CD4-positive, CD25-positive, alpha-beta regulatory T cell (primary cell): Measurements from ENCODE around the gene KCTD12. TPM values are rescaled to one million over a fixed set of nuclear protein-coding genes. Genes with fewer than 3 reads are reported as not detected.
A peak's percentile ranks its signal among the peaks of the same experiment; 100 is the strongest.

Experiments used
- ATAC-seq, 2 donors: fragments of 150-1000 bp; cut with Tn5 transposase; one replicate each; pipeline ENCODE4 v1.10.0; 2021; ENCODE audit warnings: low read depth in 2 of 2, moderate number of reproducible peaks in 2 of 2, moderate library complexity in 1 of 2
- DNase-seq, 3 donors: peaks; one replicate each; pipeline versions ENCODE4 v3.0.0 to v3.0.0-alpha.2; 2012 to 2022; ENCODE audit warnings: mixed read lengths in 1 of 3
- H3K27ac ChIP-seq: one replicate; pipeline ENCODE4 v1.7.0; 2013; ENCODE audit warnings: mild to moderate bottlenecking, low read length; ENCODE audit not compliant: insufficient read depth, poor library complexity, severe bottlenecking
- H3K27me3 ChIP-seq: one replicate; pipeline ENCODE4 v1.7.0; 2013; ENCODE audit warnings: low read length; ENCODE audit not compliant: control insufficient read depth, insufficient read depth
- H3K36me3 ChIP-seq: one replicate; pipeline ENCODE4 v1.7.0; 2013; ENCODE audit warnings: mild to moderate bottlenecking, low read length, moderate library complexity; ENCODE audit not compliant: control insufficient read depth, insufficient read depth
- H3K4me1 ChIP-seq: 2 replicates; pipeline ENCODE4 v1.7.0; 2013; ENCODE audit warnings: mild to moderate bottlenecking, low read length; ENCODE audit not compliant: insufficient read depth, control insufficient read depth, poor library complexity, severe bottlenecking
- H3K4me3 ChIP-seq: one replicate; pipeline ENCODE4 v1.7.0; 2013; ENCODE audit warnings: low read depth, mild to moderate bottlenecking, low read length, moderate library complexity
- H3K9me3 ChIP-seq, 2 experiments: 1 replicate in 1 of 2; 2 replicates in 1 of 2; pipeline ENCODE4 v1.7.0; 2013; ENCODE audit warnings: low read length in 2 of 2, mild to moderate bottlenecking in 1 of 2, moderate library complexity in 1 of 2; ENCODE audit not compliant: control insufficient read depth in 2 of 2
- H3K27ac Mint-ChIP-seq, 3 donors: one replicate each; pipeline ENCODE4 v1.8.0; 2020 to 2022; ENCODE audit warnings: mild to moderate bottlenecking in 3 of 3, mixed read lengths in 3 of 3, moderate library complexity in 2 of 3
- H3K27me3 Mint-ChIP-seq: one replicate; pipeline ENCODE4 v1.8.0; 2022; ENCODE audit warnings: mild to moderate bottlenecking, mixed read lengths
- H3K36me3 Mint-ChIP-seq: one replicate; pipeline ENCODE4 v1.8.0; 2020; ENCODE audit warnings: mixed read lengths
- H3K4me1 Mint-ChIP-seq, 4 donors: one replicate each; pipeline ENCODE4 v1.8.0; 2020 to 2022; ENCODE audit warnings: mixed read lengths in 4 of 4, mild to moderate bottlenecking in 1 of 4
- H3K4me3 Mint-ChIP-seq, 4 donors: one replicate each; pipeline ENCODE4 v1.8.0; 2020 to 2022; ENCODE audit warnings: mild to moderate bottlenecking in 4 of 4, mixed read lengths in 4 of 4, moderate library complexity in 3 of 4
- H3K9me3 Mint-ChIP-seq, 7 donors: one replicate each; pipeline ENCODE4 v1.8.0; 2020 to 2022; ENCODE audit warnings: mixed read lengths in 7 of 7, mild to moderate bottlenecking in 3 of 7, moderate library complexity in 2 of 7
- polyA plus RNA-seq, 4 donors: library from polyadenylated mRNA; unstranded; fragments of 300-500 nt; fragmentation: Illumina TruSeq; gene quantifications; one replicate each; pipeline ENCODE4 v1.2.3, GENCODE V29; 2021
- total RNA-seq: library from RNA; stranded (reverse); gene quantifications from one replicate; pipeline ENCODE4 v1.2.3, GENCODE V29; 2022

Gene KCTD12
- total and polyA plus RNA-seq, 5 donors from 2014 or later: 0.19 to 2.8 (median 0.26) TPM

DNA sequence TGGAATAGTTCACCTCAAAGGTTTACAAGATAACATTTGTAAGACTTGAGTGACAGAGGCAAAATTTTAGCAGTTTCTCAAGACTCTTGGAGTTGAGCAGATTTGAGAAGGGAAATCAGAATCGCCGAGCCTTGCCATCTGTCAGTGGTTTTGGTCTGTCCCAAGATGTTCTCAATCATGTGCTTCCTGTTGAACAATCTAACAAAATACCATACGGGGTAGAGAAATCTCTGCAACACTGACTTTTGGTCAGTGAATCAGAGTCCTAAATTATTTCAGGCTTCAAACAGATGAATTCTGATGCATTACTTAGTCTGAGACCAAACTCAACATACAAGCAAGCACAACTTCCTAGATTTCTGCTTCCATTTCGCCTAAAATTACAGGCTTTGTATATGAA, 3.8 kb downstream of the KCTD12 start:
- Mint-ChIP-seq H3K27me3 (peaks cover 11% of the 10 kb centered on the region), H3K36me3 (no peaks in the 10 kb centered on the region), H3K27ac (no peak overlapping the region), H3K9me3 (peaks cover 0 to 3% (median 0%) of the 10 kb centered on the region in 7 donors), H3K4me1 (peaks cover 17 to 52% (median 34%) of the 10 kb centered on the region in 4 donors), H3K4me3 (no peak overlapping the region)
- H3K4me1 ChIP-seq: peaks cover 31% of the 10 kb centered on the region
- no peaks in the 10 kb centered on the region for H3K9me3 ChIP-seq
- DNase-seq (no peak), ATAC-seq (no peak)
- no peak overlapping the region for H3K27ac ChIP-seq
- no peak overlapping the region for H3K4me3 ChIP-seq
- H3K27me3 ChIP-seq: no peaks in the 10 kb centered on the region
- no peaks in the 10 kb centered on the region for H3K36me3 ChIP-seq

DNA sequence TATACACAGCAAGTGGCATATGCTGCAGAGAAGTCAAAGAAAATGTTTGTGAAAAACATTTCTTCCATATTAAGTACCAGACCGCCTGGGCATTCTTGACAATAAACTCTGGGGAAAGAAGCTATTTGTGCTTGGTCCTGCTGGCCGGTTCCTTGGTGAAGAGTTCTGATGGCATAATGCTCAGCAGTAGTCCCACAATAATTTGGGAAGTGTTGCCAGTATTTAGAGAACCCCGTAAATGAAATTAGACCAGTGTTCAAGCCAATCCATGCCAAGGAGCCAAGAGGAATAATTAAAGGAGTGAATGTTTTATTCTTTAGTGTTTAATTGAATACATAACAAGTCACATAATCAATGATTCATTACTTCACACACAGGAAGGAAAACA, 6.3 kb downstream of the KCTD12 start:
- Mint-ChIP-seq H3K27me3 (peaks cover 15% of the 10 kb centered on the region), H3K4me1 (peaks cover 17 to 44% (median 30%) of the 10 kb centered on the region in 4 donors), H3K36me3 (no peaks in the 10 kb centered on the region), H3K4me3 (peak overlapping the region; percentile 34 to 88 (median 82)), H3K9me3 (no peaks in the 10 kb centered on the region), H3K27ac (peak overlapping the region; percentile 85 to 87 (median 86))
- DNase-seq: peak in 1 of 3 donors; percentile 21
- Histone ChIP-seq H3K27ac (peak overlapping the region; percentile 7), H3K9me3 (no peaks in the 10 kb centered on the region), H3K27me3 (no peaks in the 10 kb centered on the region), H3K36me3 (no peaks in the 10 kb centered on the region), H3K4me3 (peak overlapping the region; percentile 78), H3K4me1 (peaks cover 21% of the 10 kb centered on the region)
- ATAC-seq: no peak

DNA sequence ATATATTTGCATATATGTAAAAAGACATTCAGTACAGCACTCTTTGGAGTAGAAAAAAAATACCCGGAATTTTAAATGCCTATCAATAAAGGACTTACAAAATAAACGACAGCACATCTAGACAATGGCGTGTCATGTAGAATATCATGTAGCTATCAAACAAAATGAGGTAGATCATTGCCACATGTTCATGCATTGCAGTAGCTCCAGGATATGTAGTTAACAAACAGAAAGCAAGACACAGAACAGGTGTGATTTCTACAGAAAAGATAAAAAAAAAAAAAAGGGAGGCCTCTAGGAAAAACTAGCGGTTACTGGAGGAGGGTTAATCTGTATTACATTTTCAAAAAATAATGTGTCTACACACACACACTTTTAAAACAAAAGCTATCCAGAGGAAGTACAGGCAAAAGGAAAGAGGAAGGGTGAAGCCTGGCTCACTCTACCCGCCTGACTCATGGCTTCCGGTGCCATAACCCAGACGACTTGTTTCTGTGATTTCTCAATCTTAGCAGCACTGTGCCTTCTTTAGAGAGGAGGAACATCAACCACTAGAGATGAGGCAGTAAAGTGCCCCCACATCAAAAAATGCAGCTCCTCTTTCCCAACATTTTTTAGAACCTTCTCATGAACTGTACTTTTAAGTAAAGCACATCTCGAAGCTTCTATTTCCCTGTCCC, 6.9 kb downstream of the KCTD12 start:
- H3K27ac ChIP-seq: peak overlapping the region; percentile 7
- H3K36me3 ChIP-seq: no peaks in the 10 kb centered on the region
- Mint-ChIP-seq H3K4me3 (peak overlapping the region; percentile 81 to 88 (median 84)), H3K4me1 (peaks cover 17 to 39% (median 26%) of the 10 kb centered on the region in 4 donors), H3K36me3 (no peaks in the 10 kb centered on the region), H3K9me3 (no peaks in the 10 kb centered on the region), H3K27me3 (peaks cover 20% of the 10 kb centered on the region), H3K27ac (peak overlapping the region; percentile 85 to 94 (median 87))
- peak; percentile 20 to 87 (median 45) for DNase-seq
- peak overlapping the region; percentile 78 for H3K4me3 ChIP-seq
- no peaks in the 10 kb centered on the region for H3K9me3 ChIP-seq
- no peaks in the 10 kb centered on the region for H3K27me3 ChIP-seq
- peak; percentile 98 to 99 for ATAC-seq
- peaks cover 16% of the 10 kb centered on the region for H3K4me1 ChIP-seq

DNA sequence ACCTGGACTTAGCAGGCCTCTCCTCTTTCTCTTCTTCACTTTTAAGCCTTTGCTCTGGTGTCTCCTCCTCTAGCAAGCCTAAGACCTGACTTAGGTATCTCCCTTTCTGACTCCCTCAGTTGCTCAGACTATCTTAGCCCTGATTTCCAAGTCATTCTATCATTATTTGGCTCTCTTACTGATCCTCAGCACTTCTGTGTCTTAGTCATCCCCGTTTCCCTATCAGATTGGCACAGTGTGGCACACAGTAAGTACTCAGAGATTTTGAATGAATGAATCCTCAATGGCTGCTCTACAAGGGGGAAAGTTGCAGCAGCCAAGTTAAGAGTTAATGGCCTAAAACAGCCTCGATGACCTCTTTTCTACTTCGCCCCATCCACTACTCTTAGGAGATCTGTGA, 8.2 kb downstream of the KCTD12 start:
- Mint-ChIP-seq H3K9me3 (no peaks in the 10 kb centered on the region), H3K36me3 (no peaks in the 10 kb centered on the region), H3K4me1 (peaks cover 17 to 31% (median 23%) of the 10 kb centered on the region in 4 donors), H3K27ac (peak overlapping the region in 1 of 3 donors; percentile 22), H3K27me3 (peaks cover 23% of the 10 kb centered on the region), H3K4me3 (peak overlapping the region in 1 of 4 donors; percentile 4)
- Histone ChIP-seq H3K27ac (no peak overlapping the region), H3K4me3 (no peak overlapping the region), H3K36me3 (no peaks in the 10 kb centered on the region), H3K4me1 (peaks cover 13% of the 10 kb centered on the region), H3K27me3 (peaks cover 2% of the 10 kb centered on the region), H3K9me3 (no peaks in the 10 kb centered on the region)
- DNase-seq (no peak), ATAC-seq (no peak)

DNA sequence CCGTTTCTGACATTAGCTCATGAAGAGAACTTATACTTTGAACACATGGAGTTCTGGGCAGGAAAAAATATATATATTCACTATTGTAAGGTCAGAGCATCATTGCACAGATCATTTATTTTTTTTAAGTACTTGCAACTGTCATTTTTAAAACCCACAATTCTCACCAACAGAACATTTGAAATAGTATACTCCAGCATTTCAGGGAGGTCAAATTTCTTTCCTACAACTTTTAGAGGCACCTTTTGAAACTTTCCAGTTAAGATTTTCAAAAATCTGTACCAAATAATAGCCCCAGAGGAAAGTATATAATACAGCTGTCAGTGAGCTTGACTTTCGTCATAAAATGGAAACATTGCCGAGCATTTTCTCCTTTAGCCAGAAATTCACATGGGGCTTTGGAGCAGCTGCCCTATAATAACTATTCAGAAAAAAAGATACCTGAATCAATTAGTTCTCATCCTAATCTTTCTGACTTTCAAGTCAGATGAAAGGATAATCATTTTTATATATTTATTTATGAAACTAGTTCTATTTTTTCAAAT, 10.9 kb downstream of the KCTD12 start:
- no peaks in the 10 kb centered on the region for H3K9me3 Mint-ChIP-seq

DNA sequence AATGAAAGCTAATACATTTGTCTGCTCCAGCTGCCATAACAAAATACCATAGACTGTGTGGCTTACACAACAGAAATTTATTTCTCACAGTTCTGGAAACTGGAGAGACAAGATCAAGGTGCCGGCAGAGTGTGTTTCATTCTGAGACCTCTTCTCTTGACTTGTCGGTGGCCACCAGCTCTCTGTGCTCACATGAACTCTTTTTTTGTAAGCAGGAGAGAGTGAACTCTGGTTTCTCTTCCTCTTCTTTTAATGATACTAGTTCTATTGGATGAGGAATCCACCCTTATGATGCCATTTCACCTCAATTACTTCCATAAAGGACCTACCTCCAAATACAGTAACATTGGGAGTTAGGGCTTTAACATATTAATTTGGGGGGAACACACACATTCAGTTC, 11.7 kb downstream of the KCTD12 start:
- no peak for DNase-seq
- H3K9me3 ChIP-seq: no peaks in the 10 kb centered on the region
- H3K4me1 Mint-ChIP-seq: peaks cover 5 to 16% (median 9%) of the 10 kb centered on the region in 4 donors
- peaks cover 53% of the 10 kb centered on the region for H3K27me3 Mint-ChIP-seq
- peaks cover 7% of the 10 kb centered on the region for H3K4me1 ChIP-seq
- no peak overlapping the region for H3K27ac Mint-ChIP-seq
- ATAC-seq: no peak
- H3K9me3 Mint-ChIP-seq: no peaks in the 10 kb centered on the region
- H3K36me3 Mint-ChIP-seq: no peaks in the 10 kb centered on the region
- H3K4me3 ChIP-seq: no peak overlapping the region
- H3K36me3 ChIP-seq: no peaks in the 10 kb centered on the region
- H3K27me3 ChIP-seq: peaks cover 8% of the 10 kb centered on the region
- no peak overlapping the region for H3K27ac ChIP-seq
- H3K4me3 Mint-ChIP-seq: no peak overlapping the region

More for the DNA sequence above, 10.9 kb downstream of the KCTD12 start:
- Mint-ChIP-seq H3K36me3 (no peaks in the 10 kb centered on the region), H3K27me3 (peaks cover 50% of the 10 kb centered on the region), H3K27ac (no peak overlapping the region), H3K4me1 (peaks cover 10 to 23% (median 17%) of the 10 kb centered on the region in 4 donors), H3K4me3 (no peak overlapping the region)
- Histone ChIP-seq H3K36me3 (no peaks in the 10 kb centered on the region), H3K27ac (no peak overlapping the region), H3K4me3 (no peak overlapping the region), H3K27me3 (peaks cover 5% of the 10 kb centered on the region), H3K4me1 (peaks cover 13% of the 10 kb centered on the region), H3K9me3 (no peaks in the 10 kb centered on the region)
- no peak for ATAC-seq
- no peak for DNase-seq

DNA sequence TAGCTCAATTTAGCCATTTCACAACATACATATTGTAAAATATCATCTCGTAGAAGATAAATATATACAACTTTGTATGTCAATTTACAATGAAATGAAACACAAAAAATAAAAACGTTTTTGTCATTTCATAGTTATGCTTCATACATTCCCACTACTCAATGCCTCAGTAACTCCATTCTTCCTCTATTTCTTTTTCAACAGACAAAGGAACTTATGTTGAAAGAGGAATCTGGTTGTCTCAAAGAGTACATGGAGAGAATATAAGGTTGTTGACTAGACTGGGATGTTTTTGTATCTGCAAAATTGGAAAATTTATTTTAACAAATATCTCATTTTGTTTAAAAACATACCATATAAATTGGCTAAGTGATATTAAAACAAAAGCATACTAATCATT, 12.8 kb downstream of the KCTD12 start:
- Histone ChIP-seq H3K27ac (no peak overlapping the region), H3K36me3 (no peaks in the 10 kb centered on the region), H3K27me3 (peaks cover 9% of the 10 kb centered on the region), H3K4me1 (no peaks in the 10 kb centered on the region), H3K9me3 (no peaks in the 10 kb centered on the region), H3K4me3 (no peak overlapping the region)
- no peak overlapping the region for H3K4me3 Mint-ChIP-seq
- H3K9me3 Mint-ChIP-seq: no peaks in the 10 kb centered on the region
- no peak overlapping the region for H3K27ac Mint-ChIP-seq
- DNase-seq: no peak
- peaks cover 53% of the 10 kb centered on the region for H3K27me3 Mint-ChIP-seq
- no peak for ATAC-seq
- H3K36me3 Mint-ChIP-seq: no peaks in the 10 kb centered on the region
- H3K4me1 Mint-ChIP-seq: peaks cover 0 to 8% (median under 1%) of the 10 kb centered on the region in 4 donors

DNA sequence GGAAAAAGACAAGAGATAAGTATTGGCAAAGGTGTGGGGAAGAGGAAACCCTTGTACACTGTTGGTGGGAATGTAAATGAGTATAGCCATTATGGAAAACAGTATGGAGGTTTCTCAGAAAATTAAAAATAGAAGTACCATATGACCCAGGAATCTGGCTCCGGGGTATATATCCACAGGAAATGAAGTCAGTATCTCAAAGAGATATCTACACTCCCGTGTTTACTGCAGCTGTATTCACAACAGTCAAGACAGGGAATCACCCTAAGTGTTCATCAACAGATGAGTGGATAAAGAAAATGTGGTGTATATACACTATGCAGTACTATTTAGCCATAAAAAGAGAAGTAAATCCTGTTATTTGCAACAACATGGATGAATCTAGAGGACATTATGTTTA, 13.5 kb downstream of the KCTD12 start:
- peaks cover 10% of the 10 kb centered on the region for H3K27me3 ChIP-seq
- H3K4me1 Mint-ChIP-seq: peaks cover 0 to 4% (median 0%) of the 10 kb centered on the region in 4 donors
- no peak overlapping the region for H3K4me3 Mint-ChIP-seq
- no peaks in the 10 kb centered on the region for H3K4me1 ChIP-seq
- DNase-seq (no peak), ATAC-seq (no peak)
- no peak overlapping the region for H3K27ac Mint-ChIP-seq
- H3K36me3 ChIP-seq: no peaks in the 10 kb centered on the region
- no peaks in the 10 kb centered on the region for H3K9me3 Mint-ChIP-seq
- H3K27ac ChIP-seq: no peak overlapping the region
- no peaks in the 10 kb centered on the region for H3K9me3 ChIP-seq
- no peaks in the 10 kb centered on the region for H3K36me3 Mint-ChIP-seq
- peaks cover 47% of the 10 kb centered on the region for H3K27me3 Mint-ChIP-seq
- H3K4me3 ChIP-seq: no peak overlapping the region
